Endodermal cell (in vitro differentiated cells): Measurements from ENCODE around the gene RABGEF1. TPM values are rescaled to one million over a fixed set of nuclear protein-coding genes. Genes with fewer than 3 reads are reported as not detected.
"Not testable (repeated sequence)": the region's sequence is repeated elsewhere in the genome, so short reads cannot be mapped to it uniquely, and the experiment has no call there.

Experiments
- DNase-seq: peaks from one replicate; pipeline ENCODE4 v3.0.0-alpha.2; 2017
- H3K27ac ChIP-seq: 2 replicates; pipeline ENCODE4 v1.5.1; 2013; ENCODE audit warnings: mild to moderate bottlenecking, low read depth, low read length, moderate library complexity
- H3K27me3 ChIP-seq: 2 replicates; pipeline ENCODE4 v1.6.1; 2013; ENCODE audit warnings: mild to moderate bottlenecking, low read length, moderate library complexity; ENCODE audit not compliant: insufficient read depth, control insufficient read depth, poor library complexity, severe bottlenecking
- H3K36me3 ChIP-seq: 2 replicates; pipeline ENCODE4 v1.7.0; 2013; ENCODE audit warnings: mild to moderate bottlenecking, low read length, moderate library complexity; ENCODE audit not compliant: control insufficient read depth, insufficient read depth
- H3K4me1 ChIP-seq: one replicate; pipeline ENCODE4 v1.7.0; 2013; ENCODE audit warnings: low read length; ENCODE audit not compliant: control insufficient read depth, insufficient read depth
- H3K4me3 ChIP-seq: 2 replicates; pipeline ENCODE4 v1.5.1; 2013; ENCODE audit warnings: mild to moderate bottlenecking, low read length, moderate library complexity
- H3K9ac ChIP-seq: 2 replicates; pipeline ENCODE4 v1.6.1; 2013; ENCODE audit warnings: mild to moderate bottlenecking, low read length, moderate library complexity; ENCODE audit not compliant: poor library complexity, severe bottlenecking; ENCODE audit errors: extremely low read depth
- H3K9me3 ChIP-seq: 2 replicates; pipeline ENCODE4 v1.6.1; 2013; ENCODE audit warnings: mild to moderate bottlenecking, low read length, moderate library complexity; ENCODE audit not compliant: control insufficient read depth
- H3K27ac Mint-ChIP-seq: 2 replicates; pipeline ENCODE4 v1.8.0; 2020; ENCODE audit warnings: mixed read lengths
- H3K27me3 Mint-ChIP-seq: 2 replicates; pipeline ENCODE4 v1.8.0; 2021; ENCODE audit warnings: mild to moderate bottlenecking, mixed read lengths; ENCODE audit not compliant: insufficient read depth
- H3K36me3 Mint-ChIP-seq: 2 replicates; pipeline ENCODE4 v1.8.0; 2020; ENCODE audit warnings: low read depth, mixed read lengths
- H3K4me1 Mint-ChIP-seq: 2 replicates; pipeline ENCODE4 v1.8.0; 2020; ENCODE audit warnings: mixed read lengths
- H3K4me3 Mint-ChIP-seq: 2 replicates; pipeline ENCODE4 v1.8.0; 2020; ENCODE audit warnings: mild to moderate bottlenecking, moderate library complexity, mixed read lengths
- H3K9me3 Mint-ChIP-seq: 2 replicates; pipeline ENCODE4 v1.8.0; 2020; ENCODE audit warnings: mild to moderate bottlenecking, mixed read lengths
- whole genome bisulfite sequencing, 2 experiments: methylation state at CpG; one replicate each; pipeline versions ENCODE4 v1.1.5 to v1.1.7; 2013; ENCODE audit warnings: missing lambda C conversion rate in 2 of 2, mixed read lengths in 1 of 2; ENCODE audit not compliant: insufficient coverage in 1 of 2, insufficient read length in 1 of 2; 5-methylcytosine and 5-hydroxymethylcytosine counted together
- total RNA-seq, 2 donors: library from RNA; stranded (reverse); fragmentation: NEBNext Ultra II Directional in 1 of 2; extraction: Animal tissue kit (Norgen Biotek cat#: 25700) in 1 of 2; gene quantifications; 2 replicates in 1 of 2; 3 replicates in 1 of 2; pipeline ENCODE4 v1.2.1, GENCODE V29; 2021
- TF ChIP-seq, protein P1 (sequence below): fragments of 200-600 bp; sonication (generic); conservative IDR thresholded peaks from 2 replicates; pipeline ENCODE4 v1.5.0; 2021; ENCODE audit warnings: antibody characterized with exemption, mild to moderate bottlenecking

RABGEF1 gene
- total RNA-seq, 2 donors from 2014 or later = 22.7 to 26.7 TPM

DNA sequence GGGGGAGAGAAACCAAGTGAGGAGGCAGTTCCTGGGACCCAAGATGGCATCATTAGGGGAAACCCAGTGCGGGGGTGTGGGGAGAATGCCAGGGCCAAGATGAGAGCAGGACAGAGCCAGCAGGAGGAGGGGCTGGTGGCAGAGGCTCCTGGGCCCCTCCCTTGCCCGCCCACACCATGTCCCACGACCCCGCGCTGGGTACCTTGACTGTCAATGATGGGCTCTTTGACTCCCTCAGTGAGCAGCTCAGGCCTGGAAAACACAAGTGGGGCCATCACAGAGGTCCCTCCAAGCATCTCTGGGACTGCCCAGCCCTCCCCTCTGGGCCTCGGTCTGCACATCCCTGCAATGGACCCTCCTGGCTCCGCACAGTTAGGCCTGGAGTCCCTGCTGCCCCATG is 75.4 kb downstream of the RABGEF1 start:
- TF ChIP-seq, protein P1, sequence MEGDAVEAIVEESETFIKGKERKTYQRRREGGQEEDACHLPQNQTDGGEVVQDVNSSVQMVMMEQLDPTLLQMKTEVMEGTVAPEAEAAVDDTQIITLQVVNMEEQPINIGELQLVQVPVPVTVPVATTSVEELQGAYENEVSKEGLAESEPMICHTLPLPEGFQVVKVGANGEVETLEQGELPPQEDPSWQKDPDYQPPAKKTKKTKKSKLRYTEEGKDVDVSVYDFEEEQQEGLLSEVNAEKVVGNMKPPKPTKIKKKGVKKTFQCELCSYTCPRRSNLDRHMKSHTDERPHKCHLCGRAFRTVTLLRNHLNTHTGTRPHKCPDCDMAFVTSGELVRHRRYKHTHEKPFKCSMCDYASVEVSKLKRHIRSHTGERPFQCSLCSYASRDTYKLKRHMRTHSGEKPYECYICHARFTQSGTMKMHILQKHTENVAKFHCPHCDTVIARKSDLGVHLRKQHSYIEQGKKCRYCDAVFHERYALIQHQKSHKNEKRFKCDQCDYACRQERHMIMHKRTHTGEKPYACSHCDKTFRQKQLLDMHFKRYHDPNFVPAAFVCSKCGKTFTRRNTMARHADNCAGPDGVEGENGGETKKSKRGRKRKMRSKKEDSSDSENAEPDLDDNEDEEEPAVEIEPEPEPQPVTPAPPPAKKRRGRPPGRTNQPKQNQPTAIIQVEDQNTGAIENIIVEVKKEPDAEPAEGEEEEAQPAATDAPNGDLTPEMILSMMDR = no peak
- DNase-seq = no peak
- Mint-ChIP-seq H3K36me3 (peaks cover 31% of the 10 kb centered on the region), H3K9me3 (no peaks in the 10 kb centered on the region), H3K4me3 (no peak overlapping the region), H3K27me3 (no peaks in the 10 kb centered on the region), H3K4me1 (peaks cover 6% of the 10 kb centered on the region), H3K27ac (no peak overlapping the region)
- WGBS, 2 experiments = 95 to 100% methylated on average over 1 to 7 of the region's 7 CpGs
- no peak overlapping the region for H3K27ac ChIP-seq
- H3K4me3 ChIP-seq = no peak overlapping the region
- no peaks in the 10 kb centered on the region for H3K9me3 ChIP-seq
- H3K27me3 ChIP-seq = no peaks in the 10 kb centered on the region
- peaks cover 17% of the 10 kb centered on the region for H3K36me3 ChIP-seq
- no peak overlapping the region for H3K9ac ChIP-seq
- no peaks in the 10 kb centered on the region for H3K4me1 ChIP-seq

DNA sequence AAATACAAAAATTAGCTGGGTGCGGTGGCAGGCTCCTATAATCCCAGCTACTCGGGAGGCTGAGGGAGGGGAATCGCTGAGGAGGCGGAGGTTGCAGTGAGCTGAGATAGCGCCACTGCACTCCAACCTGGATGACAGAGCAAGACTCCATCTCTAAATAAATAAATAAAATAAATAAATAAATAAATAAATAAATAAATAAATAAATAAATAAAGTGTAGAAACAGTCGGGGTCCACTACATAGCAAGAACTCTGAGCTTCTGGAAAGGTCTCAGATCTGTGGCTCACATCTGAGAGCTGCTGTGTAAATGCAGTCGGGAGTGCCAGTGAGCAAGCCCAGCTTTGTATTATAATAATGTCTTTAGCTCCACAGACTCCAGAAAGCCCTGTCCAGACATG is 76.1 kb downstream of the RABGEF1 start:
- H3K27ac ChIP-seq, H3K4me1 Mint-ChIP-seq, H3K27ac Mint-ChIP-seq, H3K4me3 ChIP-seq, H3K9me3 Mint-ChIP-seq, H3K27me3 ChIP-seq, H3K4me1 ChIP-seq, H3K4me3 Mint-ChIP-seq, H3K9ac ChIP-seq, H3K27me3 Mint-ChIP-seq, H3K9me3 ChIP-seq, DNase-seq: not testable (repeated sequence)
- H3K36me3 ChIP-seq = peaks cover 10% of the 10 kb centered on the region
- H3K36me3 Mint-ChIP-seq = peaks cover 25% of the 10 kb centered on the region
- WGBS, 2 experiments = 96 to 100% methylated on average over 2 to 6 of the region's 7 CpGs

DNA sequence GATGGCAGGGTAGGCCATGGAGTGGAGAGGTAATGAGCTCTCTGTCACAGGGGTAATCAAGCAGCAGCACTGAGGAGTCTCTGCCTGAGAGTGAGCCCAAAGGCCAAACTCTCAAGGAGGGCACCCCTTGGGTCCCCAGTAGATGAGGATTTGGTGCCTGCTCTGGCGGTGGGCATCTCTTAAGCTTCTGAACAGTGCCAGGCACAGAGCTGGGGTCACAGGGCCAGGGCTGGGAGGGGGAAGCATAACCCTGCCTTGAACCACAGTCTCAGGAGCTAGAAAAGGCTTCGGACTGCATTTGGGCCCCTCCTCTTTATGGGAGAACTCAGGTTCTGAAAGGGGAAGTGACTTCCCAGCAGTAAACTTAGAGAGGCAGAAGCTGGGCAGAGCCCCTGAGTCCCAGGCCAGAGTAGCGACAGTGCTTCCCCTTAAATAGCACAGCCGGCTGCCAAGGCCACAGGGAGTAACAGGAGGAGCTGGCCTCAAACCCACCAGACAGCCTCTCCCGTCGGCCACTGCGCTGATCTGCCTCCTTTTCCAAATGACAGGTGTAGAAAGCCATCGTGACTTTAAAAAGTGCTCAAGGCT is 76.8 kb downstream of the RABGEF1 start:
- H3K27me3 ChIP-seq, DNase-seq, H3K9ac ChIP-seq, H3K4me3 ChIP-seq, H3K4me1 ChIP-seq, H3K9me3 Mint-ChIP-seq, H3K4me3 Mint-ChIP-seq, H3K27me3 Mint-ChIP-seq, H3K4me1 Mint-ChIP-seq, H3K36me3 ChIP-seq, H3K27ac ChIP-seq, H3K27ac Mint-ChIP-seq, H3K9me3 ChIP-seq: not testable (repeated sequence)
- 93 to 94% methylated on average over 3 to 6 of the region's 8 CpGs for WGBS, 2 experiments
- H3K36me3 Mint-ChIP-seq = peaks cover 18% of the 10 kb centered on the region

DNA sequence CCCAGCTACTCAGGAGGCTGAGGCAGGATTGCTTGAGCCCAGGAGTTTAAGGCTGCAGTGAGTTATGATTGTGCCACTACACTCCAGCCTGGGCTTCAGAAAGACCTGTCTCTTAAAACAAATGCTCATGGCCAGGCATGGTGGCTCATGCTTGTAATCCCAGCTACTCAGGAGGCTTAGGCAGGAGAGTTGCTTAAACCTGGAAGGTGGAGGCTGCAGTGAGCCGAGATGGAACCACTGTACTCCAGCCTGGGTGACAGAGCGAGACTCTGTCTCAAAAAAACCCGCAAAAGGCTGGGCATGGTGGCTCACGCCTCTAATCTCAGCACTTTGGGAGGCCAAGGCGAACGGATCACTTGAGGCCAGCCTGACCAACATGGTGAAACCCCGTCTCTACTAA is 77.4 kb downstream of the RABGEF1 start:
- H3K27me3 ChIP-seq, H3K27ac Mint-ChIP-seq, H3K4me3 Mint-ChIP-seq, H3K4me3 ChIP-seq, H3K4me1 ChIP-seq, H3K9me3 Mint-ChIP-seq, H3K9me3 ChIP-seq, H3K4me1 Mint-ChIP-seq, H3K36me3 ChIP-seq, H3K9ac ChIP-seq, H3K27me3 Mint-ChIP-seq, DNase-seq, H3K27ac ChIP-seq: not testable (repeated sequence)
- peaks cover 13% of the 10 kb centered on the region for H3K36me3 Mint-ChIP-seq
- 89 to 93% methylated on average over 7 of the region's 7 CpGs for WGBS, 2 experiments
